ENCODE data around the gene ZNF205. TPM values are rescaled to one million over a fixed set of nuclear protein-coding genes. Genes with fewer than 3 reads are reported as not detected.

Gene ZNF205
- total and polyA plus RNA-seq, 9 of the 15 experiments (the other 6 are each of a cell fraction or from before 2014, with no cell fraction given) = 2.4 to 11.8 (median 5.1) TPM; not detected in 2

GRCh38 chr16:3085868-3086595 is 26.4 kb upstream of the ZNF205 start:
- peaks cover 0 to 15% of the 10 kb centered on the region in 2 experiments; a peak in 3 of 5 replicates for H3K27me3 ChIP-seq (ENCODE audit: control insufficient read depth in 2 of 2, insufficient read depth in 2 of 2, low read length in 2 of 2)
- no peak for TF ChIP-seq NR4A1 (CRISPR knock-in tag; IDR thresholded peaks at IDR 0.05)
- no peak for TF ChIP-seq NR4A1 (tag; IDR thresholded peaks at IDR 0.05)
- no peak for TF ChIP-seq FOXP1 (CRISPR knock-in tag; IDR thresholded peaks at IDR 0.05)
- no peak for TF ChIP-seq CREB1 (IDR thresholded peaks at IDR 0.05)
- no peak for TF ChIP-seq CREB1 (CRISPR knock-in tag; IDR thresholded peaks at IDR 0.05)
- no peak for TF ChIP-seq ZNF76 (CRISPR knock-in tag; IDR thresholded peaks at IDR 0.05; ENCODE audit: borderline replicate concordance)
- no peak for TF ChIP-seq HINFP (tag; conservative IDR thresholded peaks at IDR 0.05; ENCODE audit: low read depth)
- TF ChIP-seq HOXB6 (CRISPR knock-in tag; IDR thresholded peaks at IDR 0.05; ENCODE audit: borderline replicate concordance) = no peak
- TF ChIP-seq RFX7 (CRISPR knock-in tag; IDR thresholded peaks at IDR 0.05) = no peak
- TF ChIP-seq HDAC6 (IDR thresholded peaks at IDR 0.05; ENCODE audit: low read depth, low read length) = no peak
- TF ChIP-seq NCOA4 (IDR thresholded peaks at IDR 0.05; ENCODE audit: partially characterized antibody) = no peak
- no peak for TF ChIP-seq ZC3H11A (IDR thresholded peaks at IDR 0.05; ENCODE audit: low read depth, low read length)
- TF ChIP-seq, protein P1, sequence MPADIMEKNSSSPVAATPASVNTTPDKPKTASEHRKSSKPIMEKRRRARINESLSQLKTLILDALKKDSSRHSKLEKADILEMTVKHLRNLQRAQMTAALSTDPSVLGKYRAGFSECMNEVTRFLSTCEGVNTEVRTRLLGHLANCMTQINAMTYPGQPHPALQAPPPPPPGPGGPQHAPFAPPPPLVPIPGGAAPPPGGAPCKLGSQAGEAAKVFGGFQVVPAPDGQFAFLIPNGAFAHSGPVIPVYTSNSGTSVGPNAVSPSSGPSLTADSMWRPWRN (IDR thresholded peaks at IDR 0.05; ENCODE audit: low read depth) = no peak
- no peak for TF ChIP-seq ESRRB (CRISPR knock-in tag; IDR thresholded peaks at IDR 0.05; ENCODE audit: borderline replicate concordance)
- TF ChIP-seq HLTF (IDR thresholded peaks at IDR 0.05) = no peak
- TF ChIP-seq ZNF146 (CRISPR knock-in tag; IDR thresholded peaks at IDR 0.05; ENCODE audit: unreplicated experiment) = no peak
- TF ChIP-seq MIER1 (IDR thresholded peaks at IDR 0.05; ENCODE audit: low read depth) = no peak
- TF ChIP-seq ZSCAN29 (IDR thresholded peaks at IDR 0.05) = no peak
- no peak for TF ChIP-seq ETS1 (conservative IDR thresholded peaks at IDR 0.05; ENCODE audit: control insufficient read depth, low read depth, low read length)
- TF ChIP-seq ZNF431 (CRISPR knock-in tag; IDR thresholded peaks at IDR 0.05) = no peak
- no peak for TF ChIP-seq ZNF282 (CRISPR knock-in tag; IDR thresholded peaks at IDR 0.05)
- no peak for TF ChIP-seq SP2 (IDR thresholded peaks at IDR 0.05; ENCODE audit: extremely low read depth, low read depth, low read length, poor library complexity, severe bottlenecking)
- no peaks in the 10 kb centered on the region for H3K9me3 ChIP-seq (replicated peaks; ENCODE audit: control insufficient read depth, insufficient read depth, low read depth, low read length)
- in situ Hi-C loops (cut with MboI) (no loop called here), intact Hi-C loops (cut with micrococcal nuclease) (no loop called here)
- FAIRE-seq (no peak), DNase-seq (ENCODE audit: extremely low read depth in 1 of 4, low spot score in 3 of 4) (no peak), ATAC-seq (no peak)
- no peaks in the 10 kb centered on the region for H4K20me1 ChIP-seq (replicated peaks; ENCODE audit: control insufficient read depth, insufficient read depth, low read length)
- no peak overlapping the region for H3K4me2 ChIP-seq (ENCODE audit: insufficient read depth, low read length)
- no TSS peak for BruUV-seq (replicated peaks)
- peak overlapping the region in 1 of 2 experiments; percentile 84; a peak in 2 of 4 replicates for H3K9ac ChIP-seq (ENCODE audit: insufficient read depth in 1 of 2, low read depth in 2 of 2, low read length in 2 of 2)
- H3K36me3 ChIP-seq (ENCODE audit: control insufficient read depth, insufficient read depth, low read length) = no peaks in the 10 kb centered on the region
- no peaks in the 10 kb centered on the region for H3K79me2 ChIP-seq (ENCODE audit: control insufficient read depth, insufficient read depth, low read length)
- ChIA-PET CTCF (ENCODE audit: low intra/inter-chr PET ratio) (no interaction called here), POLR2A (interaction anchor here (1.2 kb wide), 1 partner anchor 26 kb away, joined by 3 read pairs; no protein-coding TSS in a partner anchor)
- H3K4me3 ChIP-seq = no peak overlapping the region
- no peak overlapping the region for H2AFZ ChIP-seq (ENCODE audit: low read depth, low read length)
- WGBS (ENCODE audit: insufficient coverage, low coverage, missing lambda C conversion rate) = 85% methylated on average over 17 of the region's 17 CpGs
- no peaks in the 10 kb centered on the region for H3K9me1 ChIP-seq (ENCODE audit: control insufficient read depth, insufficient read depth, low read length)
- peaks cover 19 to 52% of the 10 kb centered on the region in 2 experiments for H3K4me1 ChIP-seq (replicated peaks in 1 of 2; ENCODE audit: control insufficient read depth in 2 of 2, insufficient read depth in 2 of 2, low read length in 2 of 2)
- no peak overlapping the region for H3K27ac ChIP-seq (ENCODE audit: extremely low read depth, low read depth, low read length)
